IMR-90 (cell line): ENCODE measurements around the gene ZNF750. TPM values are rescaled to one million over a fixed set of nuclear protein-coding genes. Genes with fewer than 3 reads are reported as not detected.

ENCODE experiments used
- ATAC-seq: fragments of 200-7000 bp; cut with Tn5 transposase; 2 replicates; pipeline ENCODE4 v1.9.1; 2020; ENCODE audit warnings: low read depth, mild to moderate bottlenecking, moderate library complexity
- BruUV-seq: library from RNA; stranded (reverse); fragments of 400-500 nt; replicated peaks from 2 replicates; lab custom pipeline; 2021; lab: Mats Ljungman, UMichigan
- CTCF ChIA-PET: fragments of 300-600 bp; formaldehyde crosslinking; extraction: SDS; loops from one replicate; lab custom pipeline; 2021; ENCODE audit warnings: antibody characterized with exemption; lab: Yijun Ruan, JAX
- POLR2A ChIA-PET: fragments of 300-600 bp; sonication (Branson Sonifier 250); formaldehyde crosslinking; loops from one replicate; lab custom pipeline; 2022; ENCODE audit warnings: antibody characterized with exemption; ENCODE audit not compliant: unreplicated experiment; lab: Charles Lee
- DNase-seq: peaks from one replicate; pipeline ENCODE4 v3.0.0; 2013
- H2AFZ ChIP-seq: replicated peaks from 2 replicates; pipeline ENCODE3; 2013; ENCODE audit warnings: low read length, mild to moderate bottlenecking; ENCODE audit not compliant: poor library complexity
- H2AK5ac ChIP-seq: 2 replicates; pipeline ENCODE4 v1.6.1; 2013; ENCODE audit warnings: low read depth, low read length, inconsistent platforms
- H2AK9ac ChIP-seq: replicated peaks from 2 replicates; pipeline ENCODE3; 2013; ENCODE audit warnings: mild to moderate bottlenecking, low read depth, low read length, moderate library complexity; ENCODE audit not compliant: poor library complexity
- H2BK120ac ChIP-seq: 2 replicates; pipeline ENCODE4 v1.6.1; 2013; ENCODE audit warnings: low read depth, low read length, inconsistent platforms
- H2BK15ac ChIP-seq: 3 replicates; pipeline ENCODE4 v1.6.1; 2013; ENCODE audit warnings: low read depth, low read length, inconsistent platforms
- H2BK20ac ChIP-seq: 2 replicates; pipeline ENCODE4 v1.6.1; 2013; ENCODE audit warnings: low read depth, mild to moderate bottlenecking, inconsistent platforms, low read length, moderate library complexity
- H2BK5ac ChIP-seq: 2 replicates; pipeline ENCODE4 v1.6.1; 2013; ENCODE audit warnings: mild to moderate bottlenecking, low read depth, low read length, inconsistent platforms; ENCODE audit not compliant: poor library complexity, severe bottlenecking
- H3K14ac ChIP-seq: replicated peaks from 2 replicates; pipeline ENCODE4 v1.6.1; 2013; ENCODE audit warnings: low read depth, low read length, inconsistent platforms
- H3K18ac ChIP-seq: 2 replicates; pipeline ENCODE4 v1.6.1; 2013; ENCODE audit warnings: low read depth, low read length, control low read depth
- H3K23ac ChIP-seq: 2 replicates; pipeline ENCODE4 v1.6.1; 2013; ENCODE audit warnings: low read depth, low read length, inconsistent platforms
- H3K27ac ChIP-seq: 2 replicates; pipeline ENCODE4 v1.5.1; 2013; ENCODE audit warnings: mild to moderate bottlenecking, control low read depth, low read length; ENCODE audit not compliant: insufficient read depth
- H3K27me3 ChIP-seq: 2 replicates; pipeline ENCODE4 v1.6.1; 2013; ENCODE audit warnings: low read length; ENCODE audit not compliant: control insufficient read depth, insufficient read depth
- H3K36me3 ChIP-seq: 2 replicates; pipeline ENCODE4 v1.6.1; 2013; ENCODE audit warnings: low read length, mixed read lengths; ENCODE audit not compliant: control insufficient read depth, insufficient read depth
- H3K4ac ChIP-seq: 2 replicates; pipeline ENCODE4 v1.6.1; 2013; ENCODE audit warnings: low read depth, low read length, inconsistent platforms
- H3K4me1 ChIP-seq: 2 replicates; pipeline ENCODE4 v1.6.1; 2013; ENCODE audit warnings: low read length, mixed read lengths; ENCODE audit not compliant: control insufficient read depth, insufficient read depth
- H3K4me2 ChIP-seq: 2 replicates; pipeline ENCODE4 v1.6.1; 2013; ENCODE audit warnings: low read depth, mild to moderate bottlenecking, control low read depth, low read length, moderate library complexity
- H3K4me3 ChIP-seq: 2 replicates; pipeline ENCODE4 v1.5.1; 2013; ENCODE audit warnings: low read depth, mild to moderate bottlenecking, control low read depth, low read length, moderate library complexity; ENCODE audit not compliant: insufficient read depth
- H3K56ac ChIP-seq: 2 replicates; pipeline ENCODE4 v1.6.1; 2013; ENCODE audit warnings: low read length, inconsistent platforms; ENCODE audit not compliant: insufficient read depth; ENCODE audit errors: extremely low read depth
- H3K79me1 ChIP-seq, 2 experiments: 2 replicates each; pipeline ENCODE4 v1.6.1; 2013; ENCODE audit warnings: low read length in 2 of 2, inconsistent platforms in 1 of 2, low read depth in 1 of 2
- H3K9ac ChIP-seq: 2 replicates; pipeline ENCODE4 v1.6.1; 2013; ENCODE audit warnings: low read depth, low read length, control low read depth
- H3K9me1 ChIP-seq: 2 replicates; pipeline ENCODE4 v1.6.1; 2013; ENCODE audit warnings: low read length, inconsistent platforms; ENCODE audit not compliant: insufficient read depth
- H3K9me3 ChIP-seq: 2 replicates; pipeline ENCODE4 v1.6.1; 2013; ENCODE audit warnings: low read length; ENCODE audit not compliant: control insufficient read depth, insufficient read depth
- H4K20me1 ChIP-seq: 2 replicates; pipeline ENCODE4 v1.6.1; 2013; ENCODE audit warnings: low read length, inconsistent platforms; ENCODE audit not compliant: insufficient read depth
- H4K5ac ChIP-seq: 2 replicates; pipeline ENCODE4 v1.6.1; 2013; ENCODE audit warnings: mild to moderate bottlenecking, low read depth, low read length, control low read depth
- H4K8ac ChIP-seq, 2 experiments: 2 replicates each; pipeline ENCODE4 v1.6.1; 2013; ENCODE audit warnings: low read depth in 2 of 2, low read length in 2 of 2, control low read depth in 1 of 2, inconsistent platforms in 1 of 2
- H4K91ac ChIP-seq: 2 replicates; pipeline ENCODE4 v1.6.1; 2013; ENCODE audit warnings: low read depth, low read length, inconsistent platforms; ENCODE audit not compliant: insufficient read depth
- BHLHE40 ChIP-seq: fragments of 150-350 bp; IDR thresholded peaks from 2 replicates; pipeline ENCODE4 v1.6.1; 2016; ENCODE audit warnings: mild to moderate bottlenecking, low read depth, low read length
- CEBPB ChIP-seq: IDR thresholded peaks from 2 replicates; pipeline ENCODE4 v1.6.1; 2012; ENCODE audit warnings: low read depth, low read length, improper control_type of control experiment
- CHD1 ChIP-seq: IDR thresholded peaks from 2 replicates; pipeline ENCODE4 v1.6.1; 2012; ENCODE audit warnings: low read depth, low read length, improper control_type of control experiment
- CTCF ChIP-seq: conservative IDR thresholded peaks from 2 replicates; pipeline ENCODE4 v1.5.1; 2012; ENCODE audit warnings: mild to moderate bottlenecking, low read depth, low read length, improper control_type of control experiment
- ELK1 ChIP-seq: fragments of 150-350 bp; IDR thresholded peaks from 2 replicates; pipeline ENCODE4 v1.6.1; 2016; ENCODE audit warnings: low read depth, mild to moderate bottlenecking, low read length, moderate library complexity, borderline replicate concordance
- MAFK ChIP-seq: IDR thresholded peaks from 2 replicates; pipeline ENCODE4 v1.6.1; 2012; ENCODE audit warnings: low read depth, low read length, improper control_type of control experiment
- NFE2L2 ChIP-seq: fragments of 150-350 bp; IDR thresholded peaks from 2 replicates; pipeline ENCODE4 v1.6.1; 2016; ENCODE audit warnings: low read depth, mild to moderate bottlenecking, low read length
- RAD21 ChIP-seq: IDR thresholded peaks from 2 replicates; pipeline ENCODE4 v1.6.1; 2012; ENCODE audit warnings: low read length, improper control_type of control experiment
- RCOR1 ChIP-seq: IDR thresholded peaks from 2 replicates; pipeline ENCODE4 v1.6.1; 2012; ENCODE audit warnings: mild to moderate bottlenecking, low read length, improper control_type of control experiment; ENCODE audit not compliant: insufficient replicate concordance
- RFX5 ChIP-seq: IDR thresholded peaks from 2 replicates; pipeline ENCODE4 v1.8.0; 2012; ENCODE audit warnings: low read depth, mild to moderate bottlenecking, low read length, moderate library complexity
- SMC3 ChIP-seq: fragments of 150-350 bp; IDR thresholded peaks from 2 replicates; pipeline ENCODE4 v1.6.1; 2016; ENCODE audit warnings: low read depth, mild to moderate bottlenecking, antibody characterized with exemption, low read length, moderate library complexity
- USF2 ChIP-seq: fragments of 150-350 bp; IDR thresholded peaks from 2 replicates; pipeline ENCODE4 v1.6.1; 2017; ENCODE audit warnings: mild to moderate bottlenecking, antibody characterized with exemption, low read length, low read depth
- WGBS, 2 experiments: methylation state at CpG; one replicate each; pipeline versions ENCODE4 v1.1.5 to v1.1.7; 2013; ENCODE audit warnings: missing lambda C conversion rate in 2 of 2; ENCODE audit not compliant: insufficient read length in 1 of 2; ENCODE audit errors: extremely low coverage in 2 of 2; 5-methylcytosine and 5-hydroxymethylcytosine counted together
- dilution Hi-C: fragments of 300-500 bp; cut with HindIII; formaldehyde crosslinking; loops from one replicate; pipeline ENCODE4 v1.14.3; 2018; ENCODE audit warnings: low sequenced_read_pairs; ENCODE audit not compliant: unreplicated experiment
- in situ Hi-C: fragments of 300-500 bp; cut with MboI; formaldehyde crosslinking; loops from 3 replicates; pipeline ENCODE4 v1.14.3; 2019; ENCODE audit warnings: low sequenced_read_pairs, inconsistent platforms, mixed read lengths
- intact Hi-C: fragments of 100-400 bp; cut with micrococcal nuclease; formaldehyde crosslinking; loops from 2 replicates; pipeline ENCODE4 v1.10.0; 2022
- polyA plus RNA-seq, 3 experiments: library from polyadenylated mRNA; depleted of rRNA; stranded (reverse); fragments of >200 nt; gene quantifications; 2 replicates each; pipeline ENCODE4 v1.2.3, GENCODE V29; 2012; ENCODE audit warnings: low replicate concordance in 1 of 3
- total RNA-seq: library from RNA; depleted of rRNA; stranded (reverse); fragments of >200 nt; gene quantifications from 2 replicates; pipeline ENCODE4 v1.2.3, GENCODE V29; 2012

The ZNF750 gene
- total and polyA plus RNA-seq, 2 of the 4 experiments (the other 2 are of a cell fraction), result not detected

GRCh38 chr17:82882715-82883418 is 43.0 kb upstream of the ZNF750 start:
- H3K14ac ChIP-seq, result no peak overlapping the region
- H2AK9ac ChIP-seq, result no peak overlapping the region
- H2AK5ac ChIP-seq, result 0 out of 2 replicates have a peak overlapping the region, but pooled peaks have one; percentile 33
- no peaks in the 10 kb centered on the region; the same call in 1 of the 2 replicates for H4K20me1 ChIP-seq
- DNase-seq (no peak), ATAC-seq (no peak)
- ChIA-PET CTCF (no interaction called here), POLR2A (no interaction called here)
- 93% methylated on average over 26 of the region's 39 CpGs; no CpG with 5 or more reads in 1 of the 2 experiments for WGBS, 2 experiments
- H3K4me2 ChIP-seq, result no peak overlapping the region
- no peak overlapping the region for H3K4ac ChIP-seq
- in situ Hi-C loops (no loop called here), intact Hi-C loops (no loop called here), dilution Hi-C loops (no loop called here)
- H3K27me3 ChIP-seq, result no peaks in the 10 kb centered on the region
- H3K9me3 ChIP-seq, result no peaks in the 10 kb centered on the region
- H2AFZ ChIP-seq, result no peak overlapping the region
- no peaks in the 10 kb centered on the region; the same call in 1 of the 2 replicates for H3K36me3 ChIP-seq
- no peak overlapping the region for H4K8ac ChIP-seq
- no peak overlapping the region for H3K27ac ChIP-seq
- H3K9me1 ChIP-seq, result peaks cover 13% of the 10 kb centered on the region
- H3K4me3 ChIP-seq, result no peak overlapping the region
- BruUV-seq, result no TSS peak
- H2BK20ac ChIP-seq, result no peak overlapping the region
- peaks cover 12 to 55% of the 10 kb centered on the region in 2 experiments; a peak in 2 of 4 replicates for H3K79me1 ChIP-seq
- no peak overlapping the region for H3K18ac ChIP-seq
- no peak overlapping the region for H3K23ac ChIP-seq
- H3K56ac ChIP-seq, result no peak overlapping the region
- no peak overlapping the region for H2BK120ac ChIP-seq
- H3K4me1 ChIP-seq, result peaks cover 13% of the 10 kb centered on the region
- H4K91ac ChIP-seq, result no peak overlapping the region
- no peak overlapping the region for H2BK5ac ChIP-seq
- TF ChIP-seq NFE2L2 (no peak), RAD21 (no peak), CHD1 (no peak), RFX5 (no peak), CTCF (no peak), SMC3 (no peak), CEBPB (no peak), ELK1 (no peak), RCOR1 (no peak), BHLHE40 (no peak), MAFK (no peak), USF2 (no peak)
- H4K5ac ChIP-seq, result no peak overlapping the region
- no peak overlapping the region for H3K9ac ChIP-seq
- no peak overlapping the region for H2BK15ac ChIP-seq
